ENCODE results near the gene DPP6. TPM values are rescaled to one million over a fixed set of nuclear protein-coding genes. Genes with fewer than 3 reads are reported as not detected.

DPP6 gene
- total and polyA plus RNA-seq, 2 experiments from 2014 or later: 0.20 to 0.44 TPM

- Histone ChIP-seq H3K9me3 (ENCODE audit: low read depth) (no peaks in the 10 kb centered on the region), H3K4me3 (no peak overlapping the region), H3K9me2 (replicated peaks; ENCODE audit: insufficient read depth) (no peaks in the 10 kb centered on the region), H3K4me2 (no peak overlapping the region), H3K79me2 (no peaks in the 10 kb centered on the region), H3K36me3 (replicated peaks; ENCODE audit: insufficient read depth, low read depth) (no peaks in the 10 kb centered on the region), H3K4me1 (ENCODE audit: insufficient read depth) (no peaks in the 10 kb centered on the region), H3K27me3 (no peaks in the 10 kb centered on the region), H2AFZ (no peak overlapping the region), H4K20me1 (ENCODE audit: insufficient read depth, poor library complexity, severe bottlenecking) (no peaks in the 10 kb centered on the region), H3K27ac (no peak overlapping the region)
- TF ChIP-seq EZH2phosphoT487 (IDR thresholded peaks at IDR 0.05; ENCODE audit: low read depth, severe bottlenecking, unreplicated experiment): no peak
- TF ChIP-seq EZH2 (IDR thresholded peaks at IDR 0.05; ENCODE audit: borderline replicate concordance): no peak
- no peak for TF ChIP-seq CTCF (IDR thresholded peaks at IDR 0.05; ENCODE audit: poor library complexity)
- no peak for DNase-seq (ENCODE audit: low spot score)
- WGBS (ENCODE audit: low lambda C conversion rate, missing lambda C conversion rate): 79% methylated on average over 14 of the region's 14 CpGs
Observed at GRCh38 chr7:154342971-154343633, 290.9 kb downstream of the DPP6 start.

GRCh38 chr7:154343778-154344412 lies 291.7 kb downstream of the DPP6 start:
- 90% methylated on average over 14 of the region's 14 CpGs for WGBS (ENCODE audit: low lambda C conversion rate, missing lambda C conversion rate)
- H3K79me2 ChIP-seq: no peaks in the 10 kb centered on the region
- TF ChIP-seq CTCF (IDR thresholded peaks at IDR 0.05; ENCODE audit: poor library complexity): no peak
- TF ChIP-seq EZH2 (IDR thresholded peaks at IDR 0.05; ENCODE audit: borderline replicate concordance): no peak
- no peak for TF ChIP-seq EZH2phosphoT487 (IDR thresholded peaks at IDR 0.05; ENCODE audit: low read depth, severe bottlenecking, unreplicated experiment)

GRCh38 chr7:154345093-154345492 lies 292.9 kb downstream of the DPP6 start:
- Histone ChIP-seq H3K4me2 (no peak overlapping the region), H3K27ac (no peak overlapping the region), H3K9me3 (ENCODE audit: low read depth) (no peaks in the 10 kb centered on the region), H3K27me3 (no peaks in the 10 kb centered on the region), H3K4me1 (ENCODE audit: insufficient read depth) (no peaks in the 10 kb centered on the region), H3K9me2 (replicated peaks; ENCODE audit: insufficient read depth) (no peaks in the 10 kb centered on the region), H2AFZ (no peak overlapping the region), H3K36me3 (replicated peaks; ENCODE audit: insufficient read depth, low read depth) (no peaks in the 10 kb centered on the region), H4K20me1 (ENCODE audit: insufficient read depth, poor library complexity, severe bottlenecking) (no peaks in the 10 kb centered on the region), H3K4me3 (no peak overlapping the region), H3K79me2 (no peaks in the 10 kb centered on the region)
- DNase-seq (ENCODE audit: low spot score): no peak
- WGBS (ENCODE audit: low lambda C conversion rate, missing lambda C conversion rate): 84% methylated on average over 5 of the region's 5 CpGs
- TF ChIP-seq CTCF (IDR thresholded peaks at IDR 0.05; ENCODE audit: poor library complexity): no peak
- TF ChIP-seq EZH2 (IDR thresholded peaks at IDR 0.05; ENCODE audit: borderline replicate concordance): no peak
- TF ChIP-seq EZH2phosphoT487 (IDR thresholded peaks at IDR 0.05; ENCODE audit: low read depth, severe bottlenecking, unreplicated experiment): no peak

More at GRCh38 chr7:154343778-154344412, 291.7 kb downstream of the DPP6 start:
- Histone ChIP-seq H3K36me3 (replicated peaks; ENCODE audit: insufficient read depth, low read depth) (no peaks in the 10 kb centered on the region), H3K4me3 (no peak overlapping the region), H4K20me1 (ENCODE audit: insufficient read depth, poor library complexity, severe bottlenecking) (no peaks in the 10 kb centered on the region), H3K4me1 (ENCODE audit: insufficient read depth) (no peaks in the 10 kb centered on the region), H3K4me2 (no peak overlapping the region), H2AFZ (no peak overlapping the region), H3K27ac (no peak overlapping the region), H3K27me3 (no peaks in the 10 kb centered on the region), H3K9me2 (replicated peaks; ENCODE audit: insufficient read depth) (no peaks in the 10 kb centered on the region), H3K9me3 (ENCODE audit: low read depth) (no peaks in the 10 kb centered on the region)
- no peak for DNase-seq (ENCODE audit: low spot score)
